ENCODE data around the gene RWDD4.

DNA sequence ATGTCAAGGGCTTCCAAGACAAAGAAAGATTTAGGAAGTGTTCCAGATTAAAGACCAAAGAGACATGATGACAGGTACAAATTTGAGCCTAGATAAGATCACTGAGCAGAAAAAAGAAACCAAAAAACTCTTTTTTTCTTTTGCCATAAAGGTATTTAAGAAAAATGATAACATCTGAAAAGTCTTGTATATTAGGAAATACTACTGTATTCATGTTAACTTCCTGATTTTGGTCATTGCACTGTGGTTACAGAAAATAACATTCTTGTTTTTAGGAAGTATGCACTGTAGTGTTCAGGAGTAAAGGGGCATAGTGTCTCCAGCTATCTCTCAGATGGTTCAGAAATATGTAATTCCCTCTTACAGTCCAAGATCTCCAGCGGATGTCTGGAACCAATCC lies 37.1 kb downstream of the RWDD4 start:
- TF ChIP-seq, protein P1, sequence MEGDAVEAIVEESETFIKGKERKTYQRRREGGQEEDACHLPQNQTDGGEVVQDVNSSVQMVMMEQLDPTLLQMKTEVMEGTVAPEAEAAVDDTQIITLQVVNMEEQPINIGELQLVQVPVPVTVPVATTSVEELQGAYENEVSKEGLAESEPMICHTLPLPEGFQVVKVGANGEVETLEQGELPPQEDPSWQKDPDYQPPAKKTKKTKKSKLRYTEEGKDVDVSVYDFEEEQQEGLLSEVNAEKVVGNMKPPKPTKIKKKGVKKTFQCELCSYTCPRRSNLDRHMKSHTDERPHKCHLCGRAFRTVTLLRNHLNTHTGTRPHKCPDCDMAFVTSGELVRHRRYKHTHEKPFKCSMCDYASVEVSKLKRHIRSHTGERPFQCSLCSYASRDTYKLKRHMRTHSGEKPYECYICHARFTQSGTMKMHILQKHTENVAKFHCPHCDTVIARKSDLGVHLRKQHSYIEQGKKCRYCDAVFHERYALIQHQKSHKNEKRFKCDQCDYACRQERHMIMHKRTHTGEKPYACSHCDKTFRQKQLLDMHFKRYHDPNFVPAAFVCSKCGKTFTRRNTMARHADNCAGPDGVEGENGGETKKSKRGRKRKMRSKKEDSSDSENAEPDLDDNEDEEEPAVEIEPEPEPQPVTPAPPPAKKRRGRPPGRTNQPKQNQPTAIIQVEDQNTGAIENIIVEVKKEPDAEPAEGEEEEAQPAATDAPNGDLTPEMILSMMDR (IDR thresholded peaks at IDR 0.05): no peak
- no peak for TF ChIP-seq POLR2A (IDR thresholded peaks at IDR 0.05)

Data from prostate gland (tissue), 2 donors.